Astrocyte (in vitro differentiated cells and primary cell): ENCODE measurements around the gene CYP27B1.

Experiments
- CTCF ChIP-seq: IDR thresholded peaks from 2 replicates; pipeline ENCODE4 v1.5.1; 2011; ENCODE audit warnings: low read depth, mild to moderate bottlenecking, inconsistent platforms, low read length, moderate library complexity; ENCODE audit not compliant: insufficient read depth
- EZH2 ChIP-seq: IDR thresholded peaks from 2 replicates; pipeline ENCODE4 v1.6.1; 2012; ENCODE audit warnings: mild to moderate bottlenecking, low read length, inconsistent platforms; ENCODE audit not compliant: insufficient read depth

DNA sequence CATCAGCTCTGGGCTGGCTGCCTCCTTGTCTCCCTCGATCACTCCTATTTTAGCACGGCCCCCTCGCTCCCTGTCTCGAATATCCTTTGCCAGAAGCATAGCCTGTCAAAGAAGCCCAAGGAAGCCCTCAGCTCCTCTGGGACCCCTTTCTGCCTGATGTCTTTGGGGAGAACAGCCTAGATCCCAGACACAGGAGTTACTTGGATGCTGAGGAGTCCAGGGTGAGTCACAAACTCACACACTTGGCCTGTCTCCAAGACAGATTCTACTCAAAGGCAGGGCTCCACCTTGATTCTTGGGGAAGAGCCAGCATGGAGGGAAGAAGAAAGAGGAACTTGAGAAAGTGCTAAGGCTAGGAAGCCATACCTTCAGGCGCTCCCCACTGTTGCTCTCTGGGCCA, 43.6 kb upstream of the CYP27B1 start:
- TF ChIP-seq CTCF = no peak
- no peak for TF ChIP-seq EZH2
